ENCODE data around the gene FGF14. TPM values are rescaled to one million over a fixed set of nuclear protein-coding genes. Genes with fewer than 3 reads are reported as not detected.

Gene FGF14
- total RNA-seq, 1 experiment from 2014 or later, result not detected

DNA sequence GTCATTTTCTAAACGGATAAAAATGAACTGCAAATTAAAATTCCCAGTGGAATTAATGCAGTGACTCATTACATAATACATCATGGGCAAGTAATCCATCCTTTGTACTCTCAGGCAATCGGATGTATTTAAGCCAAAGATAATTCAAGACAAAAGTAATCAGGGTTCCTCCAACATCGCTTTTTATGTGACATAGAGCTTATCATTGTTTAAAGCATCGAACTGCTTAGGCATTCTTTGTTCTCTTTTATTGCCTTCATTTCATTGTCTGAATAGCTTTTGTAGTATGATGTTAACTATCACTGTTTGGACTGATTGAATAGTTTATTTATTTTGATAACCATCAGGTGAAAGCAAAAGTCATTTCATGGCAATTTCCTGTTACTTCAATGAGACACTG, 740.0 kb downstream of the FGF14 start:
- peak; percentile 6 for DNase-seq (ENCODE audit: low read depth)

Other genes with a start within 250 kb of the FGF14 start
- 27.2 and 34.4 TPM in 2 replicates for gene TPP2, start 194.9 kb upstream of the FGF14 start, total RNA-seq (2014; rRNA removed; shearing (Covaris generic))

All from M059J (cell line).